Activated CD4-positive, alpha-beta T cell treated with anti-CD3 and anti-CD28 coated beads, Interleukin-2, amount 50 U/mL, for 24 hours (primary cell): ENCODE results near the gene LHX3.

Source experiments
- DNase-seq, 2 donors: peaks; one replicate each; pipeline ENCODE4 v3.0.0-alpha.2; 2020; ENCODE audit warnings: low read depth in 1 of 2, low spot score in 1 of 2

LHX3 gene

DNA sequence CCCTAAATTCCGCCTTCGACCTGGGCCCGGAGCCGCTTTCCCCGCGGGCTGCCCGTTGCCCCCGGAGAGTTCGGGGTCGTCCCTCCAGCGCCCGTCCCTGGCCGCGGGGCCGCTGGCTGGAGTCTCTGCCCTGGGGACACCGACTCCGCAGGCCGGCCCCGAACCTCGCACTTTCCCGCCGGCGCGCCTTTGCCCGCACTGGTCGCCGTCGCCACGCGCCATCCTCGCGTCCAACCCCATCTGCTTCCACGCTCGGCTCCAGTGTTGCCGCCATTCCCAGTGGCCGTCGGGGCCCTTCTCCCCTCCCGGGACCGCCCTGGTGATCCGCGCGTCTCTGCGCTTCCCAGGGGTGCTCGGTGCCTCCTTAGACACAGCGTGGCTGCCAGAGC lies 11.0 kb downstream of the LHX3 start:
- DNase-seq, result no peak

DNA sequence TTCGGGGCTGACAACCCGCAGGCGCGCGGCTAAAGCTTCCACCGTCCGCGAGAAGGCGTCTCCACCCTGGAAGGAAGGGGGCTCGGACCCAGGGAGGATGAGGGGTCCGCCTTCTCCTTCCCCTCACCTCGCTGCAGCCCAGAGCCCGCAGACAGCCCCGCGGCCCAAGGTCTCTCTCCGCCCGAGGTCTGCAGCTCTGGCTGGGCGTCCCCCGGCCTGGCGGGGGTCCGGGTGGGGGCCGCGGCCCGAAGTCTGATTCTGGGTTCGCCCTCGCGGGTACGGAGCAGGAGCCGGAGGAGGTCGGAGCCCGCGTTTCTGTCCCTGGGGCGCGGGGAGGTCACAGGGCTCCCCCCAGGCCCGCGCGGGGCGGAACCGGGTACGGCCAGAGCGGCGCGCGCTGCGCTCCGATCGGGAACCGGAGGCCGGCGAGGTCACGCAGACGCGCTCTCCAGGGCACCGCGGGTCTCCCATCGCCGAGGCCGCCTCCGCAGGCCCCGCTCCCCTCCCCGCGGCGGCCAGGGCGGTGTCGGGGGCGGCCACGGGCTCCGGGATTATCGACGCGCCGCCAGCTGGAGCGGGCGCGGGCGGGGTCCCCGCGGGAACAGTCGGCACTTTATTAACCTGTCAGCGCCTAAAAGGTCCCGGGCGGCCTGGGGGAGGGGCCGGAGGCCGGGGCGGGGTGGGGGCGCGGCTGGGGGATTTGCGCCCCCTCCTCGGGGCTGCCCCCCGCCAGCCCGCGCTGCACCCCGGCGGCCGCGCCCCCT lies 11.6 kb downstream of the LHX3 start:
- no peak for DNase-seq

DNA sequence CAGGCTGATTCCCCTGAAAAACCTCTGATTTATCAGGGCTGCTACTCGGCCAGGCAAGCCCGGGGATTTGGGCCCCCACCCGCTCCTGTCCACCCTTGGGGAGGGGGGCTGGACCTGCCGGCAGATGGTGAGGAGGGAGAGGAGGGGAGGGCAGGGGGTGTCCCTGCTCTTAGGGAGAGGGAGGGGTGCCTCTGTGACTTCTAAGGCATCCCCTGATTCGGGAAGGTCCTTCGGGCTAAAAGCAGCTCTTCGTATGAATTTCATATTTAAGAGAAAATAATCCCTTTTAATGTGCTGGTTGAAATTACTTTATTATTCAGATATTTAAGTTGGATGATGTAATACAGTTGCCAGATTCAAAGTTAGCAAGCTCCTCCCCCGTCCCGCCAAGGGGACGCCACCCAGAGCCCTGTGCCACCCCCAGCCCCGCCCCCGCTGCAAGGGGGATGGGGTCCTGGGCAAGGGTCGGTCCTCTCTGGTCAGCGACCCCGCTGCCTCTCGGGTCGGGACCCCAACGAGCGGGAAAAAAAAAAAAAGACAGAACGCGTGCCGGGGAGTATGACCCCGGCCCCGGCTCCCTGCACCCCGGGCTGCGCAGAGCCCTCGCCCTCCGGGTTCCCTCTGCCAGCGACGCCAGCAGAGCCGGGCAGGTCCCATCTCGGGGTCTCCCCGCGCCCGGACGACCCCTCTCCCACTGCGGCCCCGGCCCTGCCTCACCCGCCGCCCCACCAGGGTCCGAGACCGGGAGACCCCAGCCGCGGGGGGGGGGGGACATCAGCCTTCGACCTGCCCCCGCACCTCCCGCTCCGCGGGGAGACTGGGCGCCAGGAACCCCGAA lies 12.4 kb downstream of the LHX3 start:
- no peak for DNase-seq

DNA sequence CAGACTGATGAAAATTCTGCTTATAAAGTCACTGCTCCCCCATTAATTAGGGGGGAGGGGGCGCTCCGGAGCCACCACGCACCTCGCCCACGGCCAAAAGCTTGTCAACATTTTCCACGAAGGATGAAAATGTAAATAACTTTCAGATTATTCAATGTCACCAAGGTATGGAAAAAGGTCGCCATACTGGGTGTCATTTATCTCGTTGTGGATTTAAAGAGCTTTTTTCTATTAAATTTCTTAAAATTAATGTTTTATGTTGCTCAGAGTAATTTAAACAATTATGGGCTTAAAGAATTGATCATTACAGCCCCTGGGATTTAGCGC lies 13.0 kb downstream of the LHX3 start:
- no peak for DNase-seq

DNA sequence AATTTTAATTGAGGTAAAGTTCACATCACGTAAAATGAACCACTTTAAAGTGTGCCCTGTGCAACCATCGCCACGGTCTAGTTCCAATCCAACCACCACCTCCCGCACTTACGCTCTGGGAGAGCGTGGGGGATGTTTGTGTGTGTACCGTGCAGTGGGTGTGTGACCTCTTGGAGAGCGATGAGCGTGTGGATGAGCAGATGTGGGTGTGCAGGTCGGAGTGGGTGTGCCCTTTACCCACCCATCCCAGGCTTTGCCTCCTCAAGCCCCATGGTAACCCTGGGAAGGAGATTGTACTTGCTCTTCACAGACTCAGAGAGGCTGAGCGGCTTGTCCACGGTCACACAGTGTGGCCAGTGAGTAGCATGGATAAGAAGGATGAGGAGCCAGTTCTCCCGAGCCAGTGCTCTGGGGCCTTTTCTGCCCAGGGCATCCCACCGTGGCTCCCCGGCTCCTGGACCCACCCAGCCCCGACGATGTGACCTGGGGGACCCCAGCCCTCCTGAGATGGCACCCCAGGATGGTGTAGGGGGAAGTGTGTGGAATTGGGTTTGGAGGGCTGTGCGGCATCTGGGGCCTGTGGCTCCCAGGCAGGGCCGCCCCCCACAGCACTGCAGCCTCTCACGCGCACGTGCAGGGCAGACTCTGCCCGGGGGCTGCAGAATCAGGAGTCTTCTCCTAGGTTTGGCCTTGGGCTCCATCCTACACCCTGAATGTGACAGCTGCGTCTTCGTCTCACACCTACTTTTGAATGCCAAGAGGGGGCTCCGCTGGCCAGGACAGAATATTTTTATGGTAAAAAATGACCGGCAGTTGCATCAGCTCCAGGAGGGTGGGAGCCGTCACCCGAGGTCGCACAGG lies 13.6 kb downstream of the LHX3 start:
- no peak for DNase-seq

DNA sequence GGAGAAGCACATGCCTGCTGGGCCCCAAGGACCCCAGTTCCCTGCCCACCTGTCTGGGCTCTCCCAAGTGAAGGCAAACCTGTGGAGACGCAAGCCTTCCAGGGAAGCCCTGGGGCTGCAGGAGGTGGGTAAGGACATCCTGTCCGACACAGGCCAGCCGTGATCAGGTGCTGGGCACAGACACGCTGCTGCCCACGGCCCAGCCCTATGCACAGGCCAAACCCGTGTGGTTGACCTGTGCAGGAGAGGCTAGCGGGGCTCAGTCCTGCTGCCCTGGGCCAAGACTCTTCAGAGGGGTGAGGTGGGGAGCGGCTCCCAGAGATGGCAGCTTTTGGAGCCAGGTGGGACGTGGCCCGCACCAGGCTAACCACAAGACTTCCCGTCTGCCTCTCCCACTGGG lies 14.3 kb downstream of the LHX3 start:
- DNase-seq, result no peak

DNA sequence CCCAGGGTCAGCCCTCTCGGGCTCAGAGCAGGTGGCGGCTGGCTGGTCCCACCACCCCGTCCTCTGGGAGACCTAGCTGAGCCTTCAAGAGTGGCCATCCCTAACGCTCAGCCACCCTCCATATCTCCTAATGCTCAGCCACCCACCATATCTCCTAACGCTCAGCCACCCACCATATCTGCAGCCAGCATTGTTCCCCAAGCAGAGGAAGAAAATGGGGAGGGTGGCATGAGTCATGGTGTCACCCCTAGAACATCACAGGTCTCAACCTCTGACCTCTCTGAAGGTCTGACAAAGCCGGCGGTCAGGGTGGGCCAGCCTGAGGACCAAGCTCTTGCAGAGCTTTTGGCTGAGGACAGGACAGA lies 14.7 kb downstream of the LHX3 start:
- DNase-seq, result no peak

DNA sequence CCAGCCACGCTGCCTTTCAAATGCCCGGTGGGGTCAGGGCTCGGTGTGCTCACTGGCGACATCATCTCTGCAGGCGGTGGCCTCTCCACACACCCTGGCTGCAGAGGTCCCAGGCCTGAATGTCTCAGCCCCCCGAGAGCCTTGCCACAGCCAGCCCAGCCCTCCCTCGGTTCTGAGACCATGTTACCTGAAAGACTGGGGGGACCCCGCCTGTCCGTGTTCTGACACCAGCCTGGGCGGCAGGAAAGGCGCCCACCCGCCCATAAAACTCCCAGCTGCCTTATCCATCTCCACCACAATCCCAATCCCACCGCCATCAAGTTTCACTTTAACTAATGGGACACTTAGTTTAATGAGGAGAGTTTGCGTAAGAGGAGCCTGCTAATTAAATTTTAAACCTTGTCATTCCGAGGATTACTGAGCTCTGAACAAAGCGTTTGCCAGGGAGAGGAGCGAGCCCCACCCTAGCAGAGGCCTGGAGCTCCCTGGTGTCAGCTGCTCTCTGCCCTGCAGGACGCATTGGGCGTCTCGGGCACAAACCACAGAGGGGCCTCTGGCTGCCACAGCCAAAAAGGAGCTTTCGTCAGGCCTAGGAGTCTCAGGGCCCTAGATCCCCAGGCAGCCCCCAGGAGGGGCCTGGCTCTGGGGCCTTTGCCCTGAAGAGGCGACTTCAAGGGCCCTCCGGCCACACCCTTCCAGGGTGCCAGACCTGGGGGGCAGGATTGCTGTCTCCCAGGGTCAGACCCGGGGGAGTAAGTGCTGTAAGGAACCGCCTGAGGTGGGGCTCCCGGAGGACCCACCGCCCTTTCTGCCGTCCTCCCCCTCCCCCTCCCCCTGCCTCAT lies 15.3 kb downstream of the LHX3 start:
- DNase-seq, result no peak

DNA sequence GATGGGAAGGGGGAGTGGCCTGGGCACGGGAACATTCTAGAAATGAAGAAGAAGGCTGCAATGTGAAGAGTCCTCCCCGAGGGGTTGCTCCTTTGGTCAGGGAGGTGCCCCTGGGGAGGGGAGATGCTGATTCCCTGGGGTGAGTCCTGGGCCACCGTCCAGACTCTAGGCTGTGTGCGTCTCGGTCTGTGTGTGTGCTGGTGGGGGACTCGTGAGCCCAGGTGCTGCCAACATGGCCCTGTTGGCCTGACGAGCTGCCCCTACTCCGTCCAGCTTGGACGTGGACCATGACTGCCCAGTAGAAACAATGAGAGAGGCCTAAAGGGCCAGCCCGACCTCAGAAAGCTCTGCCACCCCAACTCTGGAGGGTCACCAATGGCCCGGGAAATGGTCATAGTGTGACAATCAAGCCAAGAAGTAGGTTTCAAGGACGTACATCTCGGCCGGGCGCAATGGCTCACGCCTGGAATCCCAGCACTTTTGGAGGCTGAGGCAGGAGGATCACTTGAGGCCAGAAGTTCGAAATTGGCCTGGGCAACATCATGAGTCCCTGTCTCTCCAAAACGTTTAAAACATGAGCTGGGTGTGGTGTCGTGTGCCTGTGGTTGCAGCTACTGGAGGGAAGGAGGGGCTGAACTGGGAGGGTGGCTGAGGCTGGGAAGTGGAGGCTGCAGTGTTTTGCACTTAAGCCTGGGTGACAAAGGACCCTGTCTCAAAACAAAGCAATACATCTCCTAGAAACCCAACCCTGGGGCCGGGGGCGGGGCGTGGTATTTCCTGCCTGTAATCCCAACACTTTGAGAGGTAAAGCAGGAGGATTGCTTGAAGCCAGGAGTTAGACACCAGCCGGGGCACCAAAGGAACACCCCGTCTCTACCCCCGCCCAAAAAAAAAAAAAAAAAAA lies 17.0 kb downstream of the LHX3 start:
- DNase-seq, result no peak

DNA sequence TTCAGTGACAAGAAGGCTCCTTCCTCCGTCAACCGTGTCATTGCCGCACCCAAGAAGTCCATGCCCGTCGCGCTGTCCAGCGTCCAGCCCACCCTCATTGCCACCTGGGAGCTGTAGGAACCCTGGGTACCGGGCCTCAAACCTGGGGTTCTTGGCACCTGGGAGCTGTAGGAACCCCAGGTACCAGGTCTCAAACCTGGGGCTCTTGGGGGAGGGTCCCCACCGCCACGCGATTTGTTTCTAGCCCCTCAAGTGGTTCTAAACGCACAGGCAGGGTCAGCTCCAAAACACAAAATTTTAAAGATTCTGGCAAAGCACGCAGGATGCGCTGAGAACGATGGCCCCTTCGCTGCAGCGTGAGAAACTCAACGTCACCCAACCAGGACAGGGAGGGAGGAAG lies 17.7 kb downstream of the LHX3 start:
- DNase-seq, result no peak

DNA sequence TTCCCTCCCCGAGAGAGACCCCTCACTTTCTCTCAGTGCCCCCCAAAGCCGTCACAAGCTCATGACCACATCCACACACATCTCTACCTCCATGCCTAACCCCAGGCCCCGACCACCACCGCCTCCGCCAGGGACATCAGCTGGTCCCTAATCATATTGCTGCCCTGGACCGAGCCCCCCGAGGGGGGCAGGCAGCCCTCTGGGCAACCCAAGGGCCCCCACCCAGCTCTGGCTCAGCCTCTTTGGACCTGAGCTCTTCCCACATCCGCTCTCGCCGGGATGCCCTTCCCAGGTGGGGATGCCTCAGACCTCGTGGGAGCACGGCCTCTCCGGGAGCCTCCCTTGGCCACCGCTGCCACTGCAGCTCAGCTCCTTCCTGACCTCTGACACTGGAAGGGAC lies 18.5 kb downstream of the LHX3 start:
- no peak for DNase-seq

DNA sequence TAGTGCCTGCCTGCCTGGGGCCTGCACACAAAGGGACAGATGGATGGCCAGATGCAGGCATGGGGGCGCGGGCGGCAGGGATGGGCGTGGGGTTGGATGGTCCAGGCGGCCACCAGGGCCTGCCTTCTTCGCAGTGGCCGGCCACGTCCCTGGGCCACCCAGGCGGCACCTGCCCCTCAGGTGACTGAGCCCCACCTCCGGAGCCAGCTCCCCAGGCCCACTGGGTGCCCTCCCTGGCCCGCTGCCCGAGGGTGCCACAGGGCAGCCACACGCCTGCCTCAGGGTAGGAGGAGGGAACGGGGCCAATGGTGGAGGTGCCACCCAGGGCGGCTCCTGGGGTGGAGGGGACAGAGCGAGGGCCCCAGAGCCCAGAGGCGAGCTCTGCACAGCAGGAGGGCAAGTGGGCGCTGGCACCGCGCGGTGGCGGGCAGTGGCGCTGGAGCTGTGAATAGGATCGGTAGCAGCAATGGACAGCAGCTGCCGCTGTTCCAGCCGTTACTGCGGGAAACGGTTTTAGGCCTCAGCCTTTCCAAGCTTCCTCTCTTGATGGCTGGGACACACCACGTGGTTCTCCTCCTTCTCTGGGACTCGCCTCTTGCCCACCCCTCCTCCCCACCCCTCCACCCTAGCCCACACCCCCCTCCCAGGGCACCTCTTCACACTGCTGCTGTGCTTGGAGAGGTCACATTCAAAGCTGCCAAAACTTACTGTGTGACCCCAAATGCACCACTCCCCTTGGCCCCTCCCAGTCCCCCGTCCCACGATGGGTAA lies 19.1 kb downstream of the LHX3 start:
- DNase-seq, result no peak

DNA sequence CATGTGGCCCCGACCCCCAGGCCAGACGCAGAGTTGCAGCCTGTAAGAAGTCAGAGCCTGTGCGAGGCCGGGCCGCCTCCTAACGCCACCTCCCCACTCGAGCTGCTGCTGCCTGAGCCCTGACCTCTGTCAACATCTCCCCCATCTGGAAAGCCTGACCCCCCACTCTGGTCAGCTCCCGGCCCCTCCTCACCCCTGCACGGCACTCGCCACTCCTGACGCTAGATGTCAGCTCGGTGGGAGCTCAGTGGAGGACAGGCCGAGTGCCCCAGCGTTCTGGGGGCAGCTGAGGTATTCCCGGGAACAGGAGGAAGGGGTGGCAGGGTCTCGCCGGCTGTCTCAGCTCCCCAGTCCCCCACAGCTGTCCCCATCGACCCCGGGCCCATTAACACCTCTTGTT lies 19.9 kb downstream of the LHX3 start:
- no peak for DNase-seq

DNA sequence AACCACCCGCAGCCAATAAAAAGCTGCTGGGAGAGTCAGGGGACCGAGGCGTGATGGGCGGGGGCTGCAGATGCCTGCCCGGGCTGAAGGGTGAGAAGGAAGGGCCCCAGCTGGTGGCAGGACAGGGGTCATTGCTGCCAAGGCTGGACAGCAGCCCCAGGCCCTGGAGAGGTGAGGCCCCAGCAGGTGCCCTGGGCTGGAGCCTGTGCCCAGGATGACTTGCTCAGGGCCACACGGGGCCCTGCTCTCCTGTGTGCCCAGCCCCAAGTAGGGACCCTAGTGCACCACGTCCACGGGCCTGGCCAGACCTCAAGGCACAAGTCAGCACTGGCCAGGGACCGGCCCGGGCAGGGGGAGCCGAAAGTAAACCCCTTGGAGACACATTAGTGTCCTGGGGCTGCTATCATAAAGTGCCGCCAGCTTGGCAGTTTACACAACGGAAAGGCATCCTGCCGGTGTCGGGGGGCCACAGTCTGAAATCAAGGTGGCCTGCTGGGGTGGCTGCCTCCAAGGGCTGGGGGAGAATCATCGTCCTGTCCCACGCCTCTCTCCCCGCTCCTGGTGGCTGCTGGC lies 22.0 kb downstream of the LHX3 start:
- DNase-seq, result no peak

DNA sequence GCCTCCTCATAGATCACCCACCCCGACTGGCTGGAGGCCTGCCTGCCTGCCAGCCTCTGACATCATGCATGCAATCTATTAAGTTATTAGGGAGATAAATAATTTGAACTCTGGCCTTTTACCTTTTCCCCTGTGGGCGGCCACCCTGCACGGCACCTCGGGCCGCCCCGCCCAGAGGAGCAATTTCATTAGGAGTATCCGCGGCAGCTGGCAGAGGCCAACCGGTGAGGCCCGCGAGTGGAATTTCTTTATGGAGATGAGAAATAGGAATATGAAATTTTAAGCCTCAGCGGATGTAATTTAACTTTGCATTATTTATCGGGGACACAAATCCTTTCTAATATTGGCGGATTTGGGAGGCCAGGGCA lies 22.5 kb downstream of the LHX3 start:
- no peak for DNase-seq

DNA sequence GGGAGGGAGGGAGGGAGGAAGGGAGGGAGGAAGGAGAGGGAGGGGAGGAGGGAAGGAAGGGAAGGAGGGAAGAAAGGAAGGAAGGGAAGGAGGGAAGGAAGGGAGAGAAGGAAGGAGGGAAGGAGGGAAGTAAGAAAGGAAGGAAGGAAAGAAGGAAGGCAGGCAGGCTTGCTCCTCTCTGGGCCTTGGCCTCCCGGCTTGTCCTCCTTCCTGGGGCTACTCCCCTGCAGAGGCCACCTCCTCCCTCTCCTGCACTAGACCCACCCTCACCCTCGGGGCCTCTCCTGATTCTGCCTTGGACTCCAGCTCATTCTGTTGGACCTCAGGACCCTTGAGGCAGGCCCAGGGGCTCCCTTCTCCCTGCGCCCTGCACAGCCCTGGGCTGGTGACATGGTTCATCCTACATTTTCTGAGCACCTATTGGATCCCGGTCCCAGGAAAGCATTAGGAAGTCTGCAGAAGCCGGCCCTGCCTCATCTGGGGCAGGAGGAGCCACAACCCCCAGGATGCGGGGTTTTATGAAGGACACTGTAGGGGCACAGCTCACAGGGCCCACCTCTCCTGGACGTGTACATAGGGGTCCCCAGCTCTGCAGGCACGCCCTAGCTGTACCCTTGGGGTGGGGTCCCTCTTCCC lies 23.0 kb downstream of the LHX3 start:
- no peak for DNase-seq

DNA sequence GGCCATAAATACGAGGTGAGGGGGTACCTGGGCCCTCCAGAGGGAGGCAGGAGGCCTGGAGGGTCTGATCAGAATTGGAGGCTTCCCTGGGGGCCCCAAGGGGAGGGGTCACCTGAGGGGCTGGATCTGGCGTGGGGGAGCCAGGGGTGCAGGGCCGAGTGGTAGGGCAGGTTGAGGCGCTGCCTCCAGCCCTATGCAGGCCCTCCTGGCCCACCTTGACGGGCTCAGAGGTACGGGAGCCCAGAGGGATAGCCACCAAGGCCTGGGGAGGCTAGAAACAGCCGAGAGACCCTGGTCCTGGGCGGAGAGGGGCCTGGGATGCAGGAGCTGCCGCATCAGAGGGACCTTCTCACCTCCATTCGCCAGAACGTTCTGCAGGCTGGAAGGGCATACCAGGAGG lies 24.3 kb downstream of the LHX3 start:
- no peak for DNase-seq

DNA sequence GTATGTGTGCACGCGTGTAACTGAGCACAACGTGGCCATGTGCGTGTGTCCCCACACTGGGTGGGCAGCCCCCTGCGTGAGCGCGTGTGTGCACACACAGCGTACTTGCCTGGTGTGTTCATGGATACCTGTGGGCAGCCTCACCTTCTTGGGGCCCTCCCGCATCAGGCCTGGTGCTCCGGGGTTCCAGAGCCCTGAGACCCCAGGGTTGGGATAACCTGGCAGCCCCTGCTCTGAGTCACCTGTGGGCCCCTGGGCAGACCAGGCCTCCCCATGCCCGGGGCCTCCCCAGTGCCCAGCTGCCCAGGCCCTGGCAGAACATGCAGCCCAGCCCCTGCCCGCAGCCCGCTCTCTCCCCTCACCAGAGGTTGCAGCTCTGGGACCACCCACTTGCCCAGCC lies 25.2 kb downstream of the LHX3 start:
- DNase-seq, result no peak
